Smooth muscle cell (in vitro differentiated cells): Measurements from ENCODE around the gene COL6A6. TPM values are rescaled to one million over a fixed set of nuclear protein-coding genes. Genes with fewer than 3 reads are reported as not detected.

Experiments used
- DNase-seq: peaks from one replicate; lab custom pipeline; 2025; ENCODE audit not compliant: unreplicated experiment; lab: John Stamatoyannopoulos, UW
- H2AFZ ChIP-seq: fragments of 200-600 bp; sonication (generic); 2 replicates; pipeline ENCODE4 v1.6.0; 2016; ENCODE audit warnings: antibody characterized with exemption, low read depth, mild to moderate bottlenecking
- H3F3A ChIP-seq: fragments of 200-600 bp; sonication (generic); 2 replicates; pipeline ENCODE4 v1.6.0; 2017; ENCODE audit warnings: antibody characterized with exemption, low read depth
- H3K27ac ChIP-seq: fragments of 200-600 bp; sonication (generic); 2 replicates; pipeline ENCODE4 v1.5.1; 2016; ENCODE audit warnings: low read depth, mild to moderate bottlenecking
- H3K27me3 ChIP-seq: fragments of 200-600 bp; sonication (generic); 2 replicates; pipeline ENCODE4 v1.6.1; 2016; ENCODE audit warnings: low read depth, mild to moderate bottlenecking
- H3K36me3 ChIP-seq: fragments of 200-600 bp; sonication (generic); 2 replicates; pipeline ENCODE4 v1.5.1; 2016; ENCODE audit warnings: low read depth
- H3K4me1 ChIP-seq: fragments of 200-600 bp; sonication (generic); 2 replicates; pipeline ENCODE4 v1.5.1; 2016; ENCODE audit warnings: low read depth
- H3K4me2 ChIP-seq: fragments of 200-600 bp; sonication (generic); 2 replicates; pipeline ENCODE4 v1.6.0; 2016; ENCODE audit warnings: mild to moderate bottlenecking
- H3K4me3 ChIP-seq: fragments of 200-600 bp; sonication (generic); 2 replicates; pipeline ENCODE4 v1.5.1; 2016; ENCODE audit warnings: mild to moderate bottlenecking
- H3K79me2 ChIP-seq: fragments of 200-600 bp; sonication (generic); 2 replicates; pipeline ENCODE4 v1.6.0; 2016; ENCODE audit warnings: low read depth, mild to moderate bottlenecking
- H3K9ac ChIP-seq: fragments of 200-600 bp; sonication (generic); 2 replicates; pipeline ENCODE4 v1.6.0; 2016; ENCODE audit warnings: low read depth
- H3K9me3 ChIP-seq: fragments of 200-600 bp; sonication (generic); replicated peaks from 2 replicates; pipeline ENCODE4 v1.5.1; 2016; ENCODE audit warnings: low read depth
- H4K20me1 ChIP-seq: fragments of 200-600 bp; sonication (generic); 2 replicates; pipeline ENCODE4 v1.6.0; 2016; ENCODE audit warnings: low read depth
- CTCF ChIP-seq: fragments of 200-600 bp; sonication (generic); IDR thresholded peaks from 2 replicates; pipeline ENCODE4 v1.5.1; 2017; ENCODE audit warnings: borderline replicate concordance, mild to moderate bottlenecking, antibody characterized with exemption; ENCODE audit not compliant: insufficient read depth, poor library complexity, severe bottlenecking
- WGBS: methylation state at CpG from one replicate; pipeline ENCODE4 v1.1.7; 2016; ENCODE audit warnings: low lambda C conversion rate; 5-methylcytosine and 5-hydroxymethylcytosine counted together
- polyA plus RNA-seq: library from polyadenylated mRNA; unstranded; fragments of >200 nt; fragmentation: Nextera tagmentation; extraction: Ambion mirVana; gene quantifications from 2 replicates; pipeline ENCODE4 v1.2.1, GENCODE V29; 2016
- total RNA-seq: library from RNA; depleted of rRNA; stranded (reverse); fragments of >200 nt; gene quantifications from 2 replicates; pipeline ENCODE4 v1.2.3, GENCODE V29; 2014

Gene COL6A6
- total and polyA plus RNA-seq, 2 experiments from 2014 or later = 0.38 to 1.5 TPM

DNA sequence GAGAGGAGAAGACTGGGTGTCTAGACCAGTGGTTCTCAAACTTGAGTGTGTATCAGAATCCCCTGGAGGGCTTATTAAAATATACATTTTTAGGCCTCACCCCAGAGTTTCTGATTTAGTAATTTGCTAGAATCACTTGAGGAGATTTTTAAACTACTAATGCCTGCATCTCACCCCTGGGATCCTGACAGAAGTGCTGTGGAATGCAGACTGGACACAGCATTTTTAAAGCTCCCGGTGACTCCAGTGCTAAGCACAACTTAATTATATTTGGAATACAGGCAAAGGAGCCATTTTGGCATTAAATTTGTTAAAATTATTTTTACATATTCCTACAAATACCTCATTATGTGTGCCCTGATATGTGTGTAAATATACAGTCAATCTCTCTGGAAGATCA lies 26.7 kb upstream of the COL6A6 start:
- Histone ChIP-seq H3K79me2 (no peaks in the 10 kb centered on the region), H4K20me1 (no peaks in the 10 kb centered on the region), H2AFZ (no peak overlapping the region), H3K36me3 (no peaks in the 10 kb centered on the region), H3K9ac (no peak overlapping the region), H3K27me3 (no peaks in the 10 kb centered on the region), H3K4me3 (no peak overlapping the region), H3F3A (peaks cover 8% of the 10 kb centered on the region), H3K27ac (peak overlapping the region; percentile 47), H3K4me1 (peaks cover 14% of the 10 kb centered on the region), H3K4me2 (peak overlapping the region; percentile 1), H3K9me3 (no peaks in the 10 kb centered on the region)
- no peak for TF ChIP-seq CTCF
- 0% methylated on average over 1 of the region's 1 CpG for WGBS
- no peak for DNase-seq

DNA sequence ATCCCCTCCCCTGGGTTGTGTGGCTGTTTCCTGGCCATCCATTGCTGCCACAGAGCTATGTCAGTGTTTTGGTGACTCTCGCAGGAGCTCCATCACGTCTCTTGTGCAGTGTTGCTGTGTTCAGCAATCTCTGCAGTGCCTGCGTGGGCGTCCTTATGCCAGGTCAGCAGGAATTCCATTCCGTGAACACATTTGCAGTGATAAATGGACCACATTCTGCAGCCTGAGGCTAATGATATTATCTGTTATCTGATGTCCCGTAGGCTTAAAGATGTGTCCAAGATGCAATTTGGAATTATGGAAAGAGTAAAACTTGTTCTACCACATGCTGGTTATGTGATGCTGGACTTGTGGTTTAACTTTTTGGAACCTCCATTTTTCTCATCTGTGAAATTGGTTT lies 25.5 kb upstream of the COL6A6 start:
- no peaks in the 10 kb centered on the region for H3K36me3 ChIP-seq
- H3K9me3 ChIP-seq = no peaks in the 10 kb centered on the region
- peak overlapping the region; percentile 47 for H3K27ac ChIP-seq
- H3K4me1 ChIP-seq = peaks cover 14% of the 10 kb centered on the region
- H3F3A ChIP-seq = peaks cover 8% of the 10 kb centered on the region
- H3K79me2 ChIP-seq = no peaks in the 10 kb centered on the region
- H4K20me1 ChIP-seq = no peaks in the 10 kb centered on the region
- H2AFZ ChIP-seq = no peak overlapping the region
- H3K9ac ChIP-seq = no peak overlapping the region
- no peak for DNase-seq
- no peaks in the 10 kb centered on the region for H3K27me3 ChIP-seq
- H3K4me2 ChIP-seq = no peak overlapping the region
- H3K4me3 ChIP-seq = no peak overlapping the region
- 36% methylated on average over 6 of the region's 6 CpGs for WGBS
- no peak for TF ChIP-seq CTCF

DNA sequence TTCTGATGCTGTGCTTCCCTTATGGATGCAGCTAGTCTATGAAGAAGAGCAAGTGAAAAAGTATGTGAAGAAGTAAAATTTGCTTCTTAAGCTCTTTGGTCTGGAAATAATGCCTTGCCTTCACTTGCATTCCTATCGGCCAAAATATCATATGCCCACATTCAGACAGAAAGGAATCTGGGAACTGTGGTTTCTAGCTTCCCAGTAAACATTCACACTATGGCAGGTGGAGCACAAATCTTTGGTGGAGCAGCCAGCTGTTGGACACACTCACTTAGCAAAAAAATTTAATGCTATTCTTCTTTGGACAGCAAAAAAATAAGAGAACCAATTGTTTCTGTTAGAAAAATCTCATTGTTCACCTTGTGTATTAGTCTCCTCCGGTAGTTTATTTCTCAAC lies 12.3 kb upstream of the COL6A6 start:
- H4K20me1 ChIP-seq = no peaks in the 10 kb centered on the region
- WGBS = 76% methylated on average over 2 of the region's 2 CpGs
- no peaks in the 10 kb centered on the region for H3K27me3 ChIP-seq
- H3K9me3 ChIP-seq = no peaks in the 10 kb centered on the region
- no peaks in the 10 kb centered on the region for H3K79me2 ChIP-seq
- H3K4me2 ChIP-seq = no peak overlapping the region
- no peak for DNase-seq
- no peak overlapping the region for H3K9ac ChIP-seq
- H3F3A ChIP-seq = no peaks in the 10 kb centered on the region
- H2AFZ ChIP-seq = no peak overlapping the region
- no peak overlapping the region for H3K4me3 ChIP-seq
- no peak overlapping the region for H3K27ac ChIP-seq
- no peak for TF ChIP-seq CTCF
- H3K4me1 ChIP-seq = no peaks in the 10 kb centered on the region
- no peaks in the 10 kb centered on the region for H3K36me3 ChIP-seq

DNA sequence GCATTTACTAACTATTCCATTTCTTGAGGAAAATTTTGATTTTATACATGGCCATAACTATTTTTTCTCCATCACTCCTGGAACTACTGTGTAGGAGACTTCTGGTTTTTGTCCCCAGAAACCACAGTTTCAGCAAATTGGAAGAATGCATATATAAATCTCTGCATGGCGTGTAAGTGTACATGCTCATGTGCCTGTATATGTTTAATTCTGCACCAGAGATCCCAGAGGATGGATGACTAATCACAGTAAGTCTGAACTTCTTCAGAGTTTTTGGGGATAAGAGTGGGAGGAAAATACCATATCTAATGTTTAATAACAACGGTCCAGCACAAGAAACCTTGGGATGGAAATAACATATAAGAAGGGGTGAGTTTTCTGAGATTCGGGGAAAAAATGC lies 10.9 kb upstream of the COL6A6 start:
- H3K9me3 ChIP-seq = no peaks in the 10 kb centered on the region
- H3K4me1 ChIP-seq = no peaks in the 10 kb centered on the region
- no peak for TF ChIP-seq CTCF
- no peak overlapping the region for H2AFZ ChIP-seq
- no peaks in the 10 kb centered on the region for H3K27me3 ChIP-seq
- H3K36me3 ChIP-seq = no peaks in the 10 kb centered on the region
- H3K27ac ChIP-seq = peak overlapping the region; percentile 66
- peak overlapping the region; percentile 70 for H3K4me2 ChIP-seq
- H4K20me1 ChIP-seq = no peaks in the 10 kb centered on the region
- no peaks in the 10 kb centered on the region for H3F3A ChIP-seq
- H3K9ac ChIP-seq = no peak overlapping the region
- no peaks in the 10 kb centered on the region for H3K79me2 ChIP-seq
- H3K4me3 ChIP-seq = no peak overlapping the region
- WGBS = 34% methylated on average over 3 of the region's 3 CpGs
- no peak for DNase-seq
